OCI-LY7 (cell line): ENCODE measurements around the gene ENDOD1. TPM values are rescaled to one million over a fixed set of nuclear protein-coding genes. Genes with fewer than 3 reads are reported as not detected.

Experiments
- BruUV-seq: library from RNA; stranded (reverse); fragments of 400-500 nt; replicated peaks from 2 replicates; lab custom pipeline; 2021; lab: Mats Ljungman, UMichigan
- CTCF ChIA-PET: fragments of 300-600 bp; sonication (Branson Sonifier 250); formaldehyde crosslinking; loops from one replicate; lab custom pipeline; 2022; ENCODE audit warnings: antibody characterized with exemption; ENCODE audit not compliant: unreplicated experiment; lab: Charles Lee
- POLR2A ChIA-PET: fragments of 300-600 bp; sonication (Branson Sonifier 250); formaldehyde crosslinking; loops from one replicate; lab custom pipeline; 2022; ENCODE audit warnings: antibody characterized with exemption; lab: Charles Lee
- DNase-seq: peaks from one replicate; pipeline ENCODE4 v3.0.0-alpha.2; 2015; ENCODE audit warnings: low spot score
- H2AFZ ChIP-seq: fragments of 200-600 bp; sonication (generic), shearing (Covaris generic); 2 replicates; pipeline ENCODE4 v1.6.1; 2014; ENCODE audit warnings: mild to moderate bottlenecking, antibody characterized with exemption, low read length, moderate library complexity
- H3K27ac ChIP-seq: fragments of 200-600 bp; sonication (generic); 2 replicates; pipeline ENCODE4 v1.5.1; 2014; ENCODE audit warnings: mixed run types, low read depth, mild to moderate bottlenecking, moderate library complexity, low read length, inconsistent platforms; ENCODE audit not compliant: poor library complexity, severe bottlenecking
- H3K36me3 ChIP-seq: fragments of 200-600 bp; sonication (generic); 2 replicates; pipeline ENCODE4 v1.6.1; 2014; ENCODE audit warnings: mild to moderate bottlenecking, antibody characterized with exemption, low read length, moderate library complexity, mixed read lengths; ENCODE audit not compliant: insufficient read depth
- H3K4me1 ChIP-seq: fragments of 200-600 bp; sonication (generic); 2 replicates; pipeline ENCODE4 v1.5.1; 2014; ENCODE audit warnings: mild to moderate bottlenecking, low read length; ENCODE audit not compliant: insufficient read depth, poor library complexity, severe bottlenecking
- H3K4me2 ChIP-seq: fragments of 200-600 bp; sonication (generic); 2 replicates; pipeline ENCODE4 v1.6.1; 2014; ENCODE audit warnings: mild to moderate bottlenecking, low read length
- H3K4me3 ChIP-seq: fragments of 200-600 bp; sonication (generic); 2 replicates; pipeline ENCODE4 v1.5.1; 2014; ENCODE audit warnings: mild to moderate bottlenecking, low read depth, low read length; ENCODE audit not compliant: poor library complexity, severe bottlenecking
- H3K79me2 ChIP-seq: fragments of 200-600 bp; sonication (generic); 2 replicates; pipeline ENCODE4 v1.6.1; 2016; ENCODE audit warnings: low read depth, mild to moderate bottlenecking, low read length, moderate library complexity, mixed read lengths; ENCODE audit not compliant: insufficient read depth
- H3K9me2 ChIP-seq: fragments of 200-600 bp; sonication (generic); 2 replicates; pipeline ENCODE4 v1.6.1; 2016; ENCODE audit warnings: mild to moderate bottlenecking, low read length, mixed read lengths; ENCODE audit not compliant: insufficient read depth
- H3K9me3 ChIP-seq: fragments of 200-600 bp; sonication (generic); 2 replicates; pipeline ENCODE4 v1.6.1; 2014; ENCODE audit warnings: mild to moderate bottlenecking, mixed run types, low read length, mixed read lengths
- H4K20me1 ChIP-seq: fragments of 200-600 bp; sonication (generic); 2 replicates; pipeline ENCODE4 v1.6.1; 2014; ENCODE audit warnings: mild to moderate bottlenecking, antibody characterized with exemption, low read length, moderate library complexity, mixed read lengths; ENCODE audit not compliant: insufficient read depth
- CTCF ChIP-seq: fragments of 200-600 bp; sonication (generic); conservative IDR thresholded peaks from 2 replicates; pipeline ENCODE4 v1.5.1; 2014; ENCODE audit warnings: mild to moderate bottlenecking, antibody characterized with exemption, low read length, moderate library complexity, mixed read lengths
- EZH2phosphoT487 ChIP-seq: fragments of 200-600 bp; sonication (generic); IDR thresholded peaks from 2 replicates; pipeline ENCODE4 v1.6.1; 2018; ENCODE audit warnings: low read depth, borderline replicate concordance, mild to moderate bottlenecking, mixed run types, antibody characterized with exemption, low read length, moderate library complexity, mixed read lengths
- intact Hi-C: fragments of 100-400 bp; cut with micrococcal nuclease; formaldehyde crosslinking; loops from one replicate; pipeline ENCODE4 v1.10.0; 2022; ENCODE audit not compliant: unreplicated experiment
- total RNA-seq, 2 experiments: library from RNA; depleted of rRNA in 1 of 2; stranded (reverse); fragments of >200 nt in 1 of 2; shearing (Covaris generic) in 1 of 2; gene quantifications; 2 replicates each; pipeline ENCODE4 v1.2.3, GENCODE V29; 2014 to 2022

ENDOD1 gene
- total RNA-seq, 2 experiments from 2014 or later, result 20.4 to 22.5 TPM

- BruUV-seq, result no TSS peak
- CTCF ChIA-PET, result no interaction called here
- Histone ChIP-seq H2AFZ (no peak overlapping the region), H3K9me3 (no peaks in the 10 kb centered on the region), H3K27ac (no peak overlapping the region), H3K36me3 (no peaks in the 10 kb centered on the region; the same call in none of the 2 replicates), H4K20me1 (no peaks in the 10 kb centered on the region), H3K79me2 (0 out of 2 replicates have a peak, but pooled peaks cover under 1% of the 10 kb centered on the region), H3K4me3 (no peak overlapping the region), H3K4me2 (no peak overlapping the region), H3K4me1 (peaks cover 32% of the 10 kb centered on the region), H3K9me2 (no peaks in the 10 kb centered on the region)
- POLR2A ChIA-PET, result interaction anchor here (0.7 to 2.6 kb wide), 4 partner anchors 8 to 58 kb away, joined by 3 to 10 read pairs (median 4); partner anchors contain the start of gene SRSF8
- intact Hi-C loops, result no loop called here
- TF ChIP-seq EZH2phosphoT487 (no peak), CTCF (no peak)
- DNase-seq, result no peak
Measured at GRCh38 chr11:95100856-95101507, 11.3 kb downstream of the ENDOD1 start.

- H3K9me3 ChIP-seq, result no peaks in the 10 kb centered on the region
- H3K4me2 ChIP-seq, result no peak overlapping the region
- no peaks in the 10 kb centered on the region for H3K79me2 ChIP-seq
- ChIA-PET POLR2A (interaction anchor here (0.7 to 2.6 kb wide), 7 partner anchors 9 to 195 kb away, joined by 3 to 18 read pairs (median 5); partner anchors contain the start of genes ENDOD1 and SRSF8), CTCF (interaction anchor here (0.8 to 2.0 kb wide), 2 partner anchors 9 to 10 kb away, joined by 5 to 10 read pairs; no protein-coding TSS in a partner anchor)
- H4K20me1 ChIP-seq, result no peaks in the 10 kb centered on the region
- TF ChIP-seq CTCF (no peak), EZH2phosphoT487 (no peak)
- intact Hi-C loops, result no loop called here
- no peak overlapping the region for H3K27ac ChIP-seq
- H3K36me3 ChIP-seq, result no peaks in the 10 kb centered on the region; the same call in none of the 2 replicates
- DNase-seq, result no peak
- no TSS peak for BruUV-seq
- H3K4me1 ChIP-seq, result peaks cover 32% of the 10 kb centered on the region
- H3K9me2 ChIP-seq, result no peaks in the 10 kb centered on the region
- H2AFZ ChIP-seq, result no peak overlapping the region
- H3K4me3 ChIP-seq, result no peak overlapping the region
Measured at GRCh38 chr11:95101935-95102334, 12.3 kb downstream of the ENDOD1 start.

GRCh38 chr11:95102733-95103132 is 13.1 kb downstream of the ENDOD1 start:
- Histone ChIP-seq H3K79me2 (no peaks in the 10 kb centered on the region), H3K9me3 (no peaks in the 10 kb centered on the region), H3K9me2 (no peaks in the 10 kb centered on the region), H3K4me2 (no peak overlapping the region), H3K4me1 (peaks cover 30% of the 10 kb centered on the region), H2AFZ (no peak overlapping the region), H3K36me3 (no peaks in the 10 kb centered on the region; the same call in none of the 2 replicates), H3K4me3 (no peak overlapping the region), H3K27ac (no peak overlapping the region), H4K20me1 (no peaks in the 10 kb centered on the region)
- no peak for DNase-seq
- ChIA-PET POLR2A (interaction anchor here (0.6 to 2.6 kb wide), 7 partner anchors 9 to 1322 kb away, joined by 3 to 18 read pairs (median 5); partner anchors contain the start of gene ENDOD1), CTCF (interaction anchor here (0.5 to 2.0 kb wide), 3 partner anchors 9 to 611 kb away, joined by 3 to 10 read pairs (median 5); no protein-coding TSS in a partner anchor)
- intact Hi-C loops, result no loop called here
- TF ChIP-seq EZH2phosphoT487 (no peak), CTCF (no peak)
- no TSS peak for BruUV-seq
